Measurements from ENCODE around the gene PMVK.

GRCh38 chr1:154910851-154911250, 25.7 kb downstream of the PMVK start:
- no peak for TF ChIP-seq CTCF (IDR thresholded peaks at IDR 0.05)
- TF ChIP-seq POLR2A (IDR thresholded peaks at IDR 0.05), result no peak

Data from thyroid gland (tissue), 4 donors.